Sigmoid colon (tissue), 4 donors: ENCODE measurements around the gene RPLP2.

Experiments used
- POLR2A ChIP-seq, 2 donors: fragments of 450-650 bp; IDR thresholded peaks; one replicate each; pipeline ENCODE4 v1.6.1; 2016; ENCODE audit warnings: antibody characterized with exemption in 2 of 2, mild to moderate bottlenecking in 2 of 2, moderate library complexity in 2 of 2
- POLR2AphosphoS5 ChIP-seq, 4 donors: sonication (generic); formaldehyde crosslinking; IDR thresholded peaks; one replicate each; pipeline ENCODE4 v1.6.1; 2017; ENCODE audit warnings: antibody characterized with exemption in 4 of 4
- TF ChIP-seq, protein P1 (sequence below), 4 experiments: fragments of 450-650 bp in 3 of 4; fragments of 200-600 bp in 1 of 4; IDR thresholded peaks; one replicate each; pipeline ENCODE4 v1.5.1; 2016 to 2019; ENCODE audit warnings: antibody characterized with exemption in 4 of 4, mild to moderate bottlenecking in 3 of 4, moderate library complexity in 2 of 4

DNA sequence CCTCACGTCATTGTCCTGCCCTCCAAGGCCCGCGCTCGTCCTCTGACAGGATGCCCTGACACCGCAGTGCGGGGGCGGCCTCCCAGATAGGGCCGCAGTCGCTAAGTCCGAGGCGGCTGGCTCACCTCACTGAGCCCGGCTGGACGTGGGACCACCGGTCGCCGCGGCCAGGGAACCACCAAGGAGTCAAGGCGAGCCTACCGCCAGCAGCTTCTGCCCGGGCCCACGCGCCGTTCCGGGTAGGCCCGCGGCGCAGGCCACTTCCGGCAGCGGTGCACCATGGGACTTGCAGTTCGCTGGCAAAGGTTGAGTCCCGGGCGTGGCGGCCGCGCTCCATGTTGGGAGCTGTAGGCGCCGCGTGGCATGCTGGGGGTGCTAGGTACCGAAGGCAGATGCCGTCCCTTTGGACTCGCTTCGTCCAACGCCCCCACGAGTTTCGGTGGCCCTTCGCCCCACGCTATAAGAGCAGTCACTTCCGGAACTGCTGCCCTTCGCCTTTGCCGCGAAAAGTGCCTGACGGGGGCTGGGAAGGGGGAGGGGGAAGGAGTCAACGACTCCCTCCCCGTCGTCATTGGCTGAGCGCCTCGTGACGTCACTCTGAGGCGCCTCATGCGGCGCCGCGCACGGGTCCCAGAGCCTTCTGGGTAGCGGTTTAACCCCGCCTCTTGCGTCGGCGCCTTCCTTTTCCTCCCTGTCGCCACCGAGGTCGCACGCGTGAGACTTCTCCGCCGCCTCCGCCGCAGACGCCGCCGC lies at the start of gene RPLP2:
- TF ChIP-seq POLR2A (IDR thresholded peaks at IDR 0.05) (peak; percentile 90 to 91), POLR2AphosphoS5 (IDR thresholded peaks at IDR 0.05) (peak; percentile 96 to 99 (median 97))
- TF ChIP-seq, protein P1, sequence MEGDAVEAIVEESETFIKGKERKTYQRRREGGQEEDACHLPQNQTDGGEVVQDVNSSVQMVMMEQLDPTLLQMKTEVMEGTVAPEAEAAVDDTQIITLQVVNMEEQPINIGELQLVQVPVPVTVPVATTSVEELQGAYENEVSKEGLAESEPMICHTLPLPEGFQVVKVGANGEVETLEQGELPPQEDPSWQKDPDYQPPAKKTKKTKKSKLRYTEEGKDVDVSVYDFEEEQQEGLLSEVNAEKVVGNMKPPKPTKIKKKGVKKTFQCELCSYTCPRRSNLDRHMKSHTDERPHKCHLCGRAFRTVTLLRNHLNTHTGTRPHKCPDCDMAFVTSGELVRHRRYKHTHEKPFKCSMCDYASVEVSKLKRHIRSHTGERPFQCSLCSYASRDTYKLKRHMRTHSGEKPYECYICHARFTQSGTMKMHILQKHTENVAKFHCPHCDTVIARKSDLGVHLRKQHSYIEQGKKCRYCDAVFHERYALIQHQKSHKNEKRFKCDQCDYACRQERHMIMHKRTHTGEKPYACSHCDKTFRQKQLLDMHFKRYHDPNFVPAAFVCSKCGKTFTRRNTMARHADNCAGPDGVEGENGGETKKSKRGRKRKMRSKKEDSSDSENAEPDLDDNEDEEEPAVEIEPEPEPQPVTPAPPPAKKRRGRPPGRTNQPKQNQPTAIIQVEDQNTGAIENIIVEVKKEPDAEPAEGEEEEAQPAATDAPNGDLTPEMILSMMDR (IDR thresholded peaks at IDR 0.05), result no peak
